GM18520 (cell line): ENCODE measurements around the gene BHLHA15.
A peak's percentile ranks its signal among the peaks of the same experiment; 100 is the strongest.

Source experiments
- ATAC-seq: cut with Tn5 transposase; IDR thresholded peaks from one replicate; pipeline ENCODE4 v1.9.1; 2021; ENCODE audit not compliant: unreplicated experiment

BHLHA15 gene

GRCh38 chr7:98240961-98241673, 29.9 kb downstream of the BHLHA15 start:
- ATAC-seq = no peak

- ATAC-seq = no peak
Observed at GRCh38 chr7:98241674-98242241, 30.5 kb downstream of the BHLHA15 start.

GRCh38 chr7:98242342-98242741, 31.1 kb downstream of the BHLHA15 start:
- no peak for ATAC-seq

- no peak for ATAC-seq
Observed at GRCh38 chr7:98242934-98243333, 31.7 kb downstream of the BHLHA15 start.

GRCh38 chr7:98244871-98245270, 33.6 kb downstream of the BHLHA15 start:
- ATAC-seq = no peak

- ATAC-seq = no peak
Observed at GRCh38 chr7:98248156-98248555, 36.9 kb downstream of the BHLHA15 start.

GRCh38 chr7:98249106-98249505, 37.9 kb downstream of the BHLHA15 start:
- ATAC-seq = no peak

- ATAC-seq = no peak
Observed at GRCh38 chr7:98250789-98251188, 39.5 kb downstream of the BHLHA15 start.

- no peak for ATAC-seq
Observed at GRCh38 chr7:98251231-98251600, 40.0 kb downstream of the BHLHA15 start.

GRCh38 chr7:98251601-98252424, 40.6 kb downstream of the BHLHA15 start, which contains the start of gene TECPR1:
TSS of gene TECPR1 (minus strand) at chr7:98252232. CDS start at chr7:98246146, 6,086 bp downstream.
- ATAC-seq = peak; percentile 99

GRCh38 chr7:98252425-98253054, 41.3 kb downstream of the BHLHA15 start:
- ATAC-seq = no peak

- no peak for ATAC-seq
Observed at GRCh38 chr7:98254516-98254915, 43.3 kb downstream of the BHLHA15 start.

GRCh38 chr7:98254951-98255610, 43.8 kb downstream of the BHLHA15 start:
- ATAC-seq = no peak

- no peak for ATAC-seq
Observed at GRCh38 chr7:98256431-98256830, 45.2 kb downstream of the BHLHA15 start.

GRCh38 chr7:98257701-98258100, 46.5 kb downstream of the BHLHA15 start:
- ATAC-seq = no peak
